Activated CD4-positive, CD25-positive, alpha-beta regulatory T cell (primary cell): Measurements from ENCODE around the gene VPS4B.

Source experiments
- DNase-seq, 4 experiments: peaks; one replicate each; lab custom pipeline; 2025; lab: John Stamatoyannopoulos, UW

Gene VPS4B

GRCh38 chr18:63430526-63430925, 8.2 kb upstream of the VPS4B start:
- no peak for DNase-seq

DNA sequence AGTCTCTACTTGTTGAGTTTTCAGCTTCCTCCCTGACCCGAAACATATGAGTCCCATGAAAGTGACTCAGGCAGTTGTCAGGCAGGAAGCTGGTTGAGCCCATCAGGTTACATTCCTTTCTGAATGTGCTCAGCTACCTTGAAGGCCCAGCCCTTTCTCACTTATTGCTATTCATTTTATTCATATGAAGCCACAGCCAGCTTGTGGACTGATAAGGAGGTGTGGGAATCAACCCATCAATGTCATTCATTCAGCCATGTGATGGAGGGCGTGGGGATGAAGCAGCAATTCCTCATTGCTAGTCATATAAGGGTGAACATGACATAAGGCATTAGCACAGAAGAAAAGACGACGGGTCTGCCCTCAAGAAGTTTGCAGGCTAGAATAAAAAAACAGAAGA, 5.3 kb upstream of the VPS4B start:
- DNase-seq, result no peak

- no peak for DNase-seq
Measured at GRCh38 chr18:63422864-63423304, 608 bp upstream of the VPS4B start.

GRCh38 chr18:63421514-63421913, 762 bp downstream of the VPS4B start:
- DNase-seq, result no peak

DNA sequence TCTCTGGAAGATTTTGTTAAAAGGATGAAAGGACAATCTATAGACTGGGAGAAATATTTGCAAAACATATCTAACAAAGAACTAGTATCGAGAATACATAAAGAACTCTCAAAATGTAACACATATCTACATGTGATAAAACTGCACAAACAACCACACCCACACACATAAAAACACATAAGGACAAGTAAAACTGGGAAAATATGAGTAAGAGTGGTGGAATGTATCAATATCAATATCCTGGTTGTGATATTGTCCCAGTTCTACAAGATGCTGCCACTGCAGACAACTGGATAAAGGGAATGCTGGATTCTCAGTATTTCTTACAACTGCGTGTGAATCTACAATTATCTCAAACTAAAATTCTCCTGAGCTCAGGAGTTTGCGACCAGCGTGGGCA, 9.3 kb downstream of the VPS4B start:
- DNase-seq, result no peak

- no peak for DNase-seq
Measured at GRCh38 chr18:63410792-63411191, 11.5 kb downstream of the VPS4B start.

DNA sequence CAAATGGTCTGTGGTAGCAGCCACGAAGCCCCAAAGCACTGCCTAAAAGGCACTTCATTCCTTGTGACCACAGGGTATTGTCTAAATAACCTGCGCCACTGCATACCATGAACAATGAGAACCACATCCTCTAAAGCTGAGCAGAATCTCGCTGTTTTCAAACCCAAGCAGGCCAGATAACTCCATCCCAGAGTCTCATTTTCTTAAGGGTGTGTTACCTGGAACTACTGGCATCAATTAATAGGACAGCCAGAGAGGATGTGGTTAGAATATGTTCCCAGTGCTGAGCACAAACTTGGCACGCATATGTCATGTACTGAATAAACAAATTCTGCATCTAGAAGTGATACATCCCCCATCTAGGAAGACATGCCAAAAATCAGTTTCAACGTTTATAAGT, 13.0 kb downstream of the VPS4B start:
- DNase-seq, result no peak

- DNase-seq, result no peak
Measured at GRCh38 chr18:63407734-63408133, 14.5 kb downstream of the VPS4B start.

GRCh38 chr18:63405986-63406385, 16.3 kb downstream of the VPS4B start:
- no peak for DNase-seq

DNA sequence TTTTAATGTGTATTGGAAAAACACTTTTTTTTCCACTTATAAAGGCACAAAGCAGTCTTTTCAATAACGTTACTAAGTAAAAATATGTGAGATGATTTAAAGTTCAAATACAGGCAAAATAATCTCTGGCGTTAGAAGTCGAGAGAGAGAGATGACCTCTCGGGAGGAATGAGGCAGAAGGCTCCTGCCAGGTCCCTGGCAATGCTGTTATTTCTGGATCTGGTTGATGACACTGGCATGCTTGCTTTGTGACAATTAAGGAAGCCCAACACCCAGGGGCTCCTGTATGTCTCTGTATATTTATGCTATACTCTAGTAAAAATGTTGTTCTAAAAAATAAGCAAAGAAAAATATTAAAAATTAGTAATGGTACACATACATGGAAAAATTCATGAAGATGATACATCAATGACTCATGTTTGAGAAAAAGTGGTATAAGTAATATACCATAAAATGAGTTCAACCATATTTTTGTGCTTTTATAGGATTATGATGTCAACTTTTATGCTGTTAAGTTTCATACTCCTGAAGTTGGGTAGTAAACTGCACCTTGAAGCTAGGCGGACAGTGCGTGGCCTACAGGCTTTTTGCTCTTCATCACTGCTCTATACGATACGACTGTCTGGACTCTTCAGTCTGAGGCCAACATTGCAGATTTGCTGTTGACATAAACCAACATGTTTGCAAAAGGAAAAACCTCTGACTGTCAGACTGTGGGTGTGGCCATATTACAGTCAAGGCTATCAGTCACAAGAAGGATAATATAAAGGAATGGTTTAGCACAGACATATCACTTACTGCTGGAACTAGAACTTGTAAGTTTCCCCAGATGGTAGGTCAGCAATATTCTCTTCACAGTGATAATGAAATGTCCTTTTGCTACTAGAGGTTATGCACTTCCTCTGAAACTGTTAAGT, 19.8 kb downstream of the VPS4B start:
- DNase-seq, result no peak

GRCh38 chr18:63399300-63399699, 23.0 kb downstream of the VPS4B start:
- no peak for DNase-seq

DNA sequence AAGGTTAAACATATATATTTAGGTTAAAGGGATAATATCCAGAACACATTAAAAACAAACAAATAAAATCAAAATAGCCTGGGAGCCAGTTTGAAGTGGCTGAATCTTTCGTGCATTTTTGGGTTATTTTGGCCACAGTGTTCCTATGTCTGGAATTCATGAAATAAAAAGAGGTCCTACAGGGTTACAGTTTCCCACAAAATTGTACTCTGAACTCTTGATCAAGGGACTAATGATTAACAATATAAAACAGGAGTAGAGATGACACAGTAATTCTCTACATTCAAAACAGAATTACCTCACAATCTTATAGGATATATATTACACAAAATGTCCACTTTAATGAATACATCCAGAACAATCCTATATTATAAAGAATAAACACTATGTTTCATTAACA, 24.9 kb downstream of the VPS4B start:
- DNase-seq, result no peak

DNA sequence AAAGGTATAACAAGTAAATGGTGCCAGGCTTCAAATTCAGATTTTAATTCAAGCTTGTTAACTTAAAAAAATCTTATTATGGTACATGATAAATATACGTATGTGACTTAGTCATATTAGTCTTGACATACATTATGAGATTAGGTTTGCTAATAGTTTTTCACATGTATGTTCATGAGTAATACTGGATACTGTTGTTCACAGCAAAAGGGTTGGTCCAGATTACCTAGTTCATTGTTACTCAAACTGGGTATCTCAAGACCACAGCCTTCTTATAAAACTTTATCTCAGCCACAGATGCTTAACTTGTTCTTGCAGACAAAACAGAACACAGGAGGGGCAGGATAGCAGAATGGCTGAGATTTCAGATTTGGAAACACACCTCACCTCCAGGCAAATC, 26.8 kb downstream of the VPS4B start:
- DNase-seq, result no peak

DNA sequence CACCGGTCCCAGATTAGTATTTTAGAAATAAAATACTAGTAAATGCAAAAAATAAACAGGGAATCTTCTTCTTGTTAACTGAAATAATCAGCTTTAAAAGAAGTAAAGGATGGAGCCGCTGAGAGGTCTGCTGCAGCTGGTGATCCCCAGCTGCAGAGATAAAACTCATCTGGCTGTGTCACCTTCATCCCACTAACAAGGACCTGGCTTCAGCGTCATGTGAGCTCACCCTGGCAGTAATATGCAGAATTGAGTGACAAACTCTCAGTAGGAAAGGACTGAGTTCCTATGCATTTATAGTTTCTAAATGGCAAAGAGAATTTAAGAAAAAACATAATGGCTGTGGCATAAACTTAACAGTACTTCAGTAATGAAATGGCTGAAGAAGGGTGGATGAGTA, 27.3 kb downstream of the VPS4B start:
- no peak for DNase-seq

- DNase-seq, result no peak
Measured at GRCh38 chr18:63387861-63388260, 34.4 kb downstream of the VPS4B start.

DNA sequence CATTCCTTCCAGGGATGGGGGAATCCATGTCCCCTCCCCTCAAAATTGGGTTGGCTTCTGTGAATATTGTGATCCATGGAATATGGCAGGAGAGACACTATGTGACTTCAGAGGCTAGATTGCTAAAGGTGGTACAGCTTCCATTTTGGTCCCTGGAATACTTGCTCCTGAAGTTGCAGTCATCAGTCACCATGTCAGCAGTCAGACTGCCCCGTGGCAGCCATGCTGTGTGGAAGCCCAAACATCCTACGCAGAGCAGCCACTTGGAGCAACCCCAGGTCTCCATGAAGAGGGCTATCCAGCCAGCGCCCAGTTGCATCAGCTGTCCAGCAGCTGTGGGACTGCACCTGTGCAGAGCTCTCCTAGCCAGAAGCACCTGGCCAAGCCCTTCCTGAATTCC, 39.4 kb downstream of the VPS4B start:
- DNase-seq, result no peak

DNA sequence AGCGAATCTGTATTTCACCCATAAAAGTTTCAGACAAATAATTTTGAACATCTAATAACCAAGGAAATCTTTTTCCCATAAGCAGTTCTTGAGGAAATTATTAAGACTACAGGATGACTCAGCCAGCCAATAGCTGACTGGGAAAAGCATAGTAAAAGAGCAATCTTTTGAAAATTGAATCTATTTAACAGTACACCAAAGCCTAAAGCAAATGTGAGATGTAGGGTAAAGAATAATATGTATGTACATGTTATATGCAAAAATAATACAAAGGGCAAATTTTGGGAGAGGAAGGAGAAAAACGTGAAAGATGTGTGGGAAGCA, 42.7 kb downstream of the VPS4B start:
- no peak for DNase-seq

DNA sequence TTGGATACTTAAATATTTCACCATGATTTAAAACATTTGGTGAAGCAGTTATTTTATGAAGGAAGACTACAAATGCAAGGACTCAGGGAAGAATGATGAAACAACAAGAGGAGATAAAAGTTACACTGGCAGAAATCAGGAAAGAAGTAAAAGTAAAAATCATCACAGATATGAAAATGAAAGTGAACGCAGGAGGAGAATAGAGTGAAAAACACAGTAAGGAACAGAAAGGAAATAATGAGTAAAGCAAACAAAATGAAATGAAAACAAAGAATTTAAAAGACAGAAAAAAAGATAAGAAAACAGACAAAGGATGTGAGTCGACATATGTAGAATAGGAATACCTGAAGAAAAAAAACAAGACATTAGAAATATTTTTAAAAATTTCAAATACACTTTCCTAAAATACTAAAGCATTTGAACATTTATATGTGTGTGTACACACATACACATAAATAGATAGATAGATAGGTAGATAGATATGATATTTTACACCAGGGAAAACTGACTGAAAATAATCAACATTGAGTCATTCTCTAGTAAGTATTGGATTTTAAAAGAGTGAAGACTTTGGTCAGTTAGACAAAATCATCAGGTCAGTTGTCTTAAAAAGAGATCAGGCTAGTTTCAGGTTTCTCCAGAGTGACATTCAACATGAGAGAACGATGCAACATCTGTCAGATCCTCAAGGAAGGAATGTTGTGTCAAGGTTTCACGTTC, 43.2 kb downstream of the VPS4B start:
- no peak for DNase-seq

DNA sequence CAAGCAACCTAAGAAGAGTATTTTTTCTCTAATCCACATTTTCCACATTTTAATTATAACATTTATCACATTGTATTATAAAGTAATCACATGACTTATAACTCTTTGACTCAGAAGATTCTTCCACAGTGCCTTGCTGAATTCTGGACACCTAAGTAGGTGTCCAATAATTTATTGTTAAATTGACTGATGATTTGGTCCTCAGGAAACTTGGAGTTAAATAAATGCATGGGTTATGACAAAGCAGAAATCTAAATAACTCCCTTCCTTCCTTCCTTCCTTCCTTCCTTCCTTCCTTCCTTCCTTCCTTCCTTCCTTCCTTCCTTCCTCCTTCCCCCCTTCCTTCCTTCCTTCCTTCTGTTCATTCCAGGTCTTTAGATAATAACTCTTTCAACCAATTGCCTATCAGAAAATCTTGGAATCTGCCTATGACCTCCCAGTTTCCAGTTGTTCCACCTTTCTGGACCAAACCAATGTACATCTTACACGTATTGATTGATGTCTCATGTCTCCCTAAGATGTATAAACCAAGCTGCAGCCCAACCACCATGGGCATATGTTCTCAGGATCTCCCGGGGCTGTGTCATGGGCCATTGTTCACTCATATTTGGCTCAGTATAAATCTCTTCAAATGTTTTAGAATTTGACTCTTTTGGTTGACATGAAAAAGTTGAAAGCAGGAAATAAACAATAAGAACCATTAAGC, 44.8 kb downstream of the VPS4B start:
- DNase-seq, result no peak

GRCh38 chr18:63376538-63376937, 45.7 kb downstream of the VPS4B start:
- DNase-seq, result no peak

DNA sequence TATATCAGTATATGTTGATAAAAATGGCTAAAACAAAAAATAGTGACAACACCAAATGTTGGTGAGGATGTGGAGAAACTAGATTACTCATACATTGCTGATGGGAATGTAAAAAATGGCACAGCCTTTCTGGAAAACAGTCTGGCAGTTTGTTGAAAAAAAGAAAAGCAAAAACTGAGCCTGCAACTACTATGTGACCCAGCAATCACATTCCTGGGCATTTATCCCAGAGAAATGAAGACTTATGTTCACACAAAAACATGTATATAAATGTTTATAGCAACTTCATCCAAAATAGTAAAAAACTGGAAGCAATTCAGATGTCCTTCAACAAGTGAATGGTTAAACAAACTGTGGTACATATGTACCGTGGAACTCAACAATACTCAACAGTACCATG, 47.7 kb downstream of the VPS4B start:
- no peak for DNase-seq

GRCh38 chr18:63373161-63373560, 49.1 kb downstream of the VPS4B start:
- DNase-seq, result no peak

GRCh38 chr18:63368611-63369010, 53.7 kb downstream of the VPS4B start:
- DNase-seq, result no peak
